HG02798 (cell line): ENCODE measurements around the gene CARD10.
A peak's percentile ranks its signal among the peaks of the same experiment; 100 is the strongest.

ENCODE experiments used
- ATAC-seq: cut with Tn5 transposase; IDR thresholded peaks from one replicate; pipeline ENCODE4 v1.9.1; 2021; ENCODE audit warnings: mild to moderate bottlenecking; ENCODE audit not compliant: unreplicated experiment, poor library complexity

CARD10 gene

GRCh38 chr22:37519268-37520195 lies at the start of gene CARD10:
CARD10 (minus strand) TSS chr22:37519415; CDS start chr22:37519200, 215 bp downstream.
- ATAC-seq = no peak

- no peak for ATAC-seq
Observed at GRCh38 chr22:37568448-37569008, 49.3 kb upstream of the CARD10 start.

GRCh38 chr22:37568012-37568411 lies 48.8 kb upstream of the CARD10 start:
- no peak for ATAC-seq

- ATAC-seq = peak; percentile 82
Observed at GRCh38 chr22:37566903-37567798, 47.9 kb upstream of the CARD10 start.

GRCh38 chr22:37566329-37566837 lies 47.2 kb upstream of the CARD10 start:
- ATAC-seq = no peak

GRCh38 chr22:37565830-37566229 lies 46.6 kb upstream of the CARD10 start:
- ATAC-seq = no peak

GRCh38 chr22:37564111-37564711 lies 45.0 kb upstream of the CARD10 start:
- ATAC-seq = no peak

- ATAC-seq = no peak
Observed at GRCh38 chr22:37563153-37564081, 44.2 kb upstream of the CARD10 start.

GRCh38 chr22:37562049-37562875 lies 43.0 kb upstream of the CARD10 start:
- ATAC-seq = no peak

- ATAC-seq = no peak
Observed at GRCh38 chr22:37561212-37562048, 42.2 kb upstream of the CARD10 start.

GRCh38 chr22:37560608-37561211 lies 41.5 kb upstream of the CARD10 start:
- ATAC-seq = no peak

- no peak for ATAC-seq
Observed at GRCh38 chr22:37559901-37560607, 40.8 kb upstream of the CARD10 start, which contains the start of gene CDC42EP1. CDC42EP1 (plus strand) TSS chr22:37560480; CDS start chr22:37566350, 5,870 bp downstream.

- ATAC-seq = no peak
Observed at GRCh38 chr22:37559521-37559900, 40.3 kb upstream of the CARD10 start.

- ATAC-seq = no peak
Observed at GRCh38 chr22:37558815-37559214, 39.6 kb upstream of the CARD10 start.

- ATAC-seq = no peak
Observed at GRCh38 chr22:37557321-37558001, 38.2 kb upstream of the CARD10 start.

- ATAC-seq = no peak
Observed at GRCh38 chr22:37556710-37557109, 37.5 kb upstream of the CARD10 start.
